Neural cell (in vitro differentiated cells): ENCODE data around the gene MPDZ.

Source experiments
- EP300 ChIP-seq: fragments of 450-650 bp; conservative IDR thresholded peaks from 2 replicates; pipeline ENCODE4 v1.6.1; 2014; ENCODE audit warnings: antibody characterized with exemption, mild to moderate bottlenecking, moderate library complexity; ENCODE audit not compliant: poor library complexity, severe bottlenecking
- EZH2 ChIP-seq: fragments of 200-600, 300-800 bp; shearing (Covaris generic), sonication (generic); IDR thresholded peaks from 2 replicates; pipeline ENCODE4 v1.6.1; 2014; ENCODE audit warnings: antibody characterized with exemption, low read length, borderline replicate concordance, mild to moderate bottlenecking; ENCODE audit not compliant: insufficient read depth, poor library complexity, severe bottlenecking
- POLR2AphosphoS5 ChIP-seq: IDR thresholded peaks from 2 replicates; pipeline ENCODE4 v1.6.1; 2012
- RAD21 ChIP-seq: fragments of 450-650 bp; conservative IDR thresholded peaks from 2 replicates; pipeline ENCODE4 v1.6.1; 2014; ENCODE audit warnings: antibody characterized with exemption, mild to moderate bottlenecking, moderate library complexity
- TF ChIP-seq, protein P1 (sequence below): fragments of 450-650 bp; IDR thresholded peaks from 2 replicates; pipeline ENCODE4 v1.5.1; 2014; ENCODE audit warnings: antibody characterized with exemption, mild to moderate bottlenecking, moderate library complexity; ENCODE audit not compliant: poor library complexity, severe bottlenecking
- TF ChIP-seq, protein P2 (sequence below): IDR thresholded peaks from 2 replicates; pipeline ENCODE4 v1.6.1; 2012; ENCODE audit warnings: borderline replicate concordance

DNA sequence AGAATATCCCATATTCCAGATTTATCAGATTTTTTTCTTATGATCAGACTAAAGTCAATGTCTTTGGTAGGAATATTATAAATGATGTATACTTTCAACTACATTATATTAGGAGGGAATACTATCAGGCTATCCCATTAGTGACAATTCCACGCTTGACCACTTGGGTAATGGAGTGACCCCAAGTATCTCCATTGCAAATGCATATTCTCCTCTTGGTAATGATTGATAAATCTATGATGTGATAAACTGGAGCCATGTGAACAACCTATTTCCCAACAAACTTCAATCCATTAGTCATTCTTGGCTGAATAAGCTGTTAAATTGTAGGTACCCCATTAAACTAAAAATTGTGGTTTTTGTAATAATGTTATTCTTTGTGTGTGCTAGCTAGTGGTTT lies 12.2 kb upstream of the MPDZ start:
- TF ChIP-seq EZH2: no peak
- TF ChIP-seq, protein P1, sequence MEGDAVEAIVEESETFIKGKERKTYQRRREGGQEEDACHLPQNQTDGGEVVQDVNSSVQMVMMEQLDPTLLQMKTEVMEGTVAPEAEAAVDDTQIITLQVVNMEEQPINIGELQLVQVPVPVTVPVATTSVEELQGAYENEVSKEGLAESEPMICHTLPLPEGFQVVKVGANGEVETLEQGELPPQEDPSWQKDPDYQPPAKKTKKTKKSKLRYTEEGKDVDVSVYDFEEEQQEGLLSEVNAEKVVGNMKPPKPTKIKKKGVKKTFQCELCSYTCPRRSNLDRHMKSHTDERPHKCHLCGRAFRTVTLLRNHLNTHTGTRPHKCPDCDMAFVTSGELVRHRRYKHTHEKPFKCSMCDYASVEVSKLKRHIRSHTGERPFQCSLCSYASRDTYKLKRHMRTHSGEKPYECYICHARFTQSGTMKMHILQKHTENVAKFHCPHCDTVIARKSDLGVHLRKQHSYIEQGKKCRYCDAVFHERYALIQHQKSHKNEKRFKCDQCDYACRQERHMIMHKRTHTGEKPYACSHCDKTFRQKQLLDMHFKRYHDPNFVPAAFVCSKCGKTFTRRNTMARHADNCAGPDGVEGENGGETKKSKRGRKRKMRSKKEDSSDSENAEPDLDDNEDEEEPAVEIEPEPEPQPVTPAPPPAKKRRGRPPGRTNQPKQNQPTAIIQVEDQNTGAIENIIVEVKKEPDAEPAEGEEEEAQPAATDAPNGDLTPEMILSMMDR: no peak
- no peak for TF ChIP-seq POLR2AphosphoS5
- TF ChIP-seq, protein P2, sequence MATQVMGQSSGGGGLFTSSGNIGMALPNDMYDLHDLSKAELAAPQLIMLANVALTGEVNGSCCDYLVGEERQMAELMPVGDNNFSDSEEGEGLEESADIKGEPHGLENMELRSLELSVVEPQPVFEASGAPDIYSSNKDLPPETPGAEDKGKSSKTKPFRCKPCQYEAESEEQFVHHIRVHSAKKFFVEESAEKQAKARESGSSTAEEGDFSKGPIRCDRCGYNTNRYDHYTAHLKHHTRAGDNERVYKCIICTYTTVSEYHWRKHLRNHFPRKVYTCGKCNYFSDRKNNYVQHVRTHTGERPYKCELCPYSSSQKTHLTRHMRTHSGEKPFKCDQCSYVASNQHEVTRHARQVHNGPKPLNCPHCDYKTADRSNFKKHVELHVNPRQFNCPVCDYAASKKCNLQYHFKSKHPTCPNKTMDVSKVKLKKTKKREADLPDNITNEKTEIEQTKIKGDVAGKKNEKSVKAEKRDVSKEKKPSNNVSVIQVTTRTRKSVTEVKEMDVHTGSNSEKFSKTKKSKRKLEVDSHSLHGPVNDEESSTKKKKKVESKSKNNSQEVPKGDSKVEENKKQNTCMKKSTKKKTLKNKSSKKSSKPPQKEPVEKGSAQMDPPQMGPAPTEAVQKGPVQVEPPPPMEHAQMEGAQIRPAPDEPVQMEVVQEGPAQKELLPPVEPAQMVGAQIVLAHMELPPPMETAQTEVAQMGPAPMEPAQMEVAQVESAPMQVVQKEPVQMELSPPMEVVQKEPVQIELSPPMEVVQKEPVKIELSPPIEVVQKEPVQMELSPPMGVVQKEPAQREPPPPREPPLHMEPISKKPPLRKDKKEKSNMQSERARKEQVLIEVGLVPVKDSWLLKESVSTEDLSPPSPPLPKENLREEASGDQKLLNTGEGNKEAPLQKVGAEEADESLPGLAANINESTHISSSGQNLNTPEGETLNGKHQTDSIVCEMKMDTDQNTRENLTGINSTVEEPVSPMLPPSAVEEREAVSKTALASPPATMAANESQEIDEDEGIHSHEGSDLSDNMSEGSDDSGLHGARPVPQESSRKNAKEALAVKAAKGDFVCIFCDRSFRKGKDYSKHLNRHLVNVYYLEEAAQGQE: no peak
- no peak for TF ChIP-seq EP300
- no peak for TF ChIP-seq RAD21
